OCI-LY1 (cell line): ENCODE results near the gene ROR1.

Experiments used
- EZH2 ChIP-seq: fragments of 200-600 bp; sonication (generic), shearing (Covaris generic); IDR thresholded peaks from 2 replicates; pipeline ENCODE4 v1.8.0; 2017; ENCODE audit warnings: borderline replicate concordance, mixed run types, mild to moderate bottlenecking, antibody characterized with exemption, low read length, moderate library complexity, mixed read lengths
- TF ChIP-seq, protein P1 (sequence below): fragments of 200-600 bp; sonication (generic), shearing (Covaris generic); IDR thresholded peaks from 2 replicates; pipeline ENCODE4 v1.5.1; 2017; ENCODE audit warnings: mild to moderate bottlenecking, antibody characterized with exemption, low read length, moderate library complexity, mixed read lengths

DNA sequence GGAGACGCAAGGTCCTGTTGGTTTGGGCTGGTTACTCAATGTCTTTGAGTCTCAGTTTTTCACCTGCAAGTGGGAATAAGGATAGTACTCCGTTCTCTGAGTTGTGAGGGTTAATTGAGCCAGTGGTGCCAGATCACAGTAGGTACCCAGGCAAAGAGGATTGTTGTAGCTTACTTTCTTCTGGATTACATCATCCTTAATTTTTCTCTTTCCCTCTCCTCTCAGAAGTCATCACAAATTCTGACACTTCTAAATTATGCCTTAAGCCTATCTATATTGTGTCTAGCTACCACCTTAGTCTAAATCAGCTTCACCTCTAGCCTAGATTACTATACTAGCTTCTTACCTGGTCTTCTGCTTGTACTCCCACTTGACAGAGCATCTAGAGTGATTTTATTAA is 149.5 kb downstream of the ROR1 start:
- TF ChIP-seq, protein P1, sequence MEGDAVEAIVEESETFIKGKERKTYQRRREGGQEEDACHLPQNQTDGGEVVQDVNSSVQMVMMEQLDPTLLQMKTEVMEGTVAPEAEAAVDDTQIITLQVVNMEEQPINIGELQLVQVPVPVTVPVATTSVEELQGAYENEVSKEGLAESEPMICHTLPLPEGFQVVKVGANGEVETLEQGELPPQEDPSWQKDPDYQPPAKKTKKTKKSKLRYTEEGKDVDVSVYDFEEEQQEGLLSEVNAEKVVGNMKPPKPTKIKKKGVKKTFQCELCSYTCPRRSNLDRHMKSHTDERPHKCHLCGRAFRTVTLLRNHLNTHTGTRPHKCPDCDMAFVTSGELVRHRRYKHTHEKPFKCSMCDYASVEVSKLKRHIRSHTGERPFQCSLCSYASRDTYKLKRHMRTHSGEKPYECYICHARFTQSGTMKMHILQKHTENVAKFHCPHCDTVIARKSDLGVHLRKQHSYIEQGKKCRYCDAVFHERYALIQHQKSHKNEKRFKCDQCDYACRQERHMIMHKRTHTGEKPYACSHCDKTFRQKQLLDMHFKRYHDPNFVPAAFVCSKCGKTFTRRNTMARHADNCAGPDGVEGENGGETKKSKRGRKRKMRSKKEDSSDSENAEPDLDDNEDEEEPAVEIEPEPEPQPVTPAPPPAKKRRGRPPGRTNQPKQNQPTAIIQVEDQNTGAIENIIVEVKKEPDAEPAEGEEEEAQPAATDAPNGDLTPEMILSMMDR: no peak
- no peak for TF ChIP-seq EZH2
